LHCN-M2 (cell line): ENCODE results near the gene HUNK. TPM values are rescaled to one million over a fixed set of nuclear protein-coding genes. Genes with fewer than 3 reads are reported as not detected.
"Not testable (repeated sequence)": the region's sequence is repeated elsewhere in the genome, so short reads cannot be mapped to it uniquely, and the experiment has no call there.

Experiments
- DNase-seq: peaks from one replicate; pipeline ENCODE4 v3.0.0-alpha.2; 2012; ENCODE audit warnings: low read depth
- total RNA-seq: library from RNA; depleted of rRNA; stranded (reverse); fragments of >200 nt; gene quantifications from 2 replicates; pipeline ENCODE4 v1.2.3, GENCODE V29; 2014

The HUNK gene
- total RNA-seq, 1 experiment from 2014 or later = not detected

DNA sequence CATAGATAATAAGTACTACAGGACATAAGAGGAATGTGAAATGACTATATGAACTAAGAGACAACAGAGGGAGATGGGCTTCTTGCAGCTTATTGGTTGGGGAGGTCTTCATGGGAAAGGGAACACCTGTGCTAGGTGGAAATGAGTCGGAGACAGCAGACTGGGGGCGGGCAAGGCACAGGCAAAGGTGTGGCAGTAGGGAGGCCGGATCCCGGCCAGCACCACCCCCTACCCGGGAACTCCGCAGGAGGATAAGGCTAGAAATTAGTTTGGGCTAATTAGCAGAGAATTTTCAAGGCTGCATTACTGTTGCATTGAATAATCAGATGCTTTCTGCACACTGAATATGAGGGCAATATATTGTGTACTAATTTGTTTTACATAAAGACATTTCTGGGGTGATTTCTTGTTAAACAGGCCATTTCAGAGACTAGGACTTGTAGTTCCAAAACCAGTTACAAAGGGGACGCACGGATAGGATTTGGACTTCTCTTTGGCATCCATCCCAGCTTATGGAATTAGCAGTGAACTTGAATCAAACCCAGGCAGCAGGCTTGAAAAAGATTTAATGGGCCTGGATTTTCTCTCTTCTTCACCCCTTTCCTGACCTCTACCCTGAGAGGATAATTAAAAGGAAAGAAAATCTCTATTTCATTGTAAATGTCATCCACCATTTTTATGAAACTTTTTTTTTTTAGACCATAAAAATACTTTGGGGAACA, 2.2 kb upstream of the HUNK start:
- no peak for DNase-seq

DNA sequence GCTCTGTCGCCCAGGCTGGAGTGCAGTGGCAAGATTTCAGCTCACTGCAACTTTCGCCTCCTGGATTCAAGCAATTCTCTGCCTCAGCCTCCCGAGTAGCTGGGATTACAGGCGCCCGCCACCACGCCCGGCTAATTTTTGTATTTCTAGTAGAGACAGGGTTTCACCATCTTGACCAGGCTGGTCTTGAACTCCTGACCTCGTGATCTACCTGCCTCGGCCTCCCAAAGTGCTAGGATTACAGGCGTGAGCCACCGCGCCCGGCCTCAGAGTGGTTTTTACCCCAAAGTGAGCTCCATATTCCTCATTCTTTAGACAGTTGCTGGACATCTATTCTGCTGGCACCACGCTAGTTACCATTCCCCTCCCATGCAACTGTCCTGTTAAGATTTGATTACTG, 1.4 kb upstream of the HUNK start:
- DNase-seq = not testable (repeated sequence)

DNA sequence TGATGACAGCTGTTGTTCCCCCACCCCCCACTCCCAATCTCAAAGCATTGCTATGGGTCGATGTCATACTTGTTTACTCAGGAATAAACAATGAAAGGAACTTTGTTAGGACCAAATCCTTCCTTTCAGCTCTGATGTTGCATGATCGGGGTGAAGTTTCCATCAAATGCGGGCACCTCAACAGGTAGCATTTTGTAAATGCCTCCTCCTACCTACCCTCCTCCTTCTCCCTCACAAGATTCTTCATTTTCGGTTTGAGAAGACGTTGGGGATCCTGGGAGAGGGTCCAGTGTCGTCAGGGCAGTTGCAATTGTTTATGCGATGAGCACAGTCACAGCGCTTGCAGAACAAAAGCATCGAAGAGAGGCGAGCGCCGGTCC, 758 bp upstream of the HUNK start:
- DNase-seq = no peak

DNA sequence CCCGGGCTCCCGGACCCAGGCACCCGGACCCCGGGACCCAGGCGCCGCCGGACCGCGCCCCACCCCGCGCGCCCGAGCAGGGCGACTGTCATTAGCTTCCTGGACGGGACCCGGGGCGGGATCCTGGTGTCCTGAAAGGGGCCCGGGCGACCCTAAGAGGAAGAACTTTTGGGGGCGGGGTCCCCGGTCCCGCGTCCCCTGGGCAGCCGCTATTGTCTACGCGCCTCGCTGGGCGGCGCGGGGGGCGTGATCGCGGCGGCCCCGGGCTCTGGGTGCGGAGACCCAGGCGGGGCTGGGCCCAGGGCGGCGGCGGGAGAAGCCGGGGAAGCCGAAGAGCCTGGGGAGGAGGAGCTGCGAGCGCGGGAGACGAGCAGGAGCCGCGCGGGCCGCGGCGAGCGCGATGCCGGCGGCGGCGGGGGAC, 465 bp downstream of the HUNK start:
- no peak for DNase-seq

DNA sequence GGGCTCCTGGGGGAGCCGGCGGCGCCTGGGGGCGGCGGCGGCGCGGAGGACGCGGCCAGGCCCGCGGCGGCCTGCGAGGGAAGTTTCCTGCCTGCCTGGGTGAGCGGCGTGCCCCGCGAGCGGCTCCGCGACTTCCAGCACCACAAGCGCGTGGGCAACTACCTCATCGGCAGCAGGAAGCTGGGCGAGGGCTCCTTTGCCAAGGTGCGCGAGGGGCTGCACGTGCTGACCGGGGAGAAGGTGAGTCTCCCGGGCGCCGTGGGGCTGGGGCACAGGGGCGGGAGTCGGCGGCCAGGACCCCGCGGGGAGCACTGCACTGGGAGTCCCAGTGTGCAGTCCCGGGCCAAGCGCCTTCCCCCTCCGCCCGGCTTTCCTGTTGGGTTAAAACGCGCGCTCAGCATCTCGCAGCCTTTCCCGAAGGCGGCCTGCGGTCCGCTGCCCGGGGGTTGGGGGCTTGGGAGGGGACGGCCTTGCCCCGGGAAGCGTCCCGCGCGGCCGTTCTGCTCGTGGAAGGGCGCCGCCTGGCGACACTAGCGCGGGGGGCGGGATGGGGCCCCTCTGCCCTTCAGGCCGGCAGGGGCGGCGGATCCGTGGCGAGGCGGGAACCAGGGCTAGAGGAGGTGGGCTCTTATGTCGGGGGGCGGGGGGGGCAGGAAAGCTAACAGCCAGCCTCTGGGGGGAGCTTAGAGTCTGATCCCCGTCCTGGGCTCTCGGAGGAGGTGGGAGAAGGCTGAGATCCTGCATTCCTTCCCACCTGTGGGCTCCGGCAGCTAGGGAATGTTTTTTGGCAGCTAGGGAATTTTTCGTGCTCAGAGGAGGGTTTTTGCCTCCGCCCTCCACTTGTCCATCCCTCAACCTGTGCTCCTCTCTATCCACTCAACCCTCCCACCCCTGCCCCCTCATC, 1.1 kb downstream of the HUNK start:
- no peak for DNase-seq

DNA sequence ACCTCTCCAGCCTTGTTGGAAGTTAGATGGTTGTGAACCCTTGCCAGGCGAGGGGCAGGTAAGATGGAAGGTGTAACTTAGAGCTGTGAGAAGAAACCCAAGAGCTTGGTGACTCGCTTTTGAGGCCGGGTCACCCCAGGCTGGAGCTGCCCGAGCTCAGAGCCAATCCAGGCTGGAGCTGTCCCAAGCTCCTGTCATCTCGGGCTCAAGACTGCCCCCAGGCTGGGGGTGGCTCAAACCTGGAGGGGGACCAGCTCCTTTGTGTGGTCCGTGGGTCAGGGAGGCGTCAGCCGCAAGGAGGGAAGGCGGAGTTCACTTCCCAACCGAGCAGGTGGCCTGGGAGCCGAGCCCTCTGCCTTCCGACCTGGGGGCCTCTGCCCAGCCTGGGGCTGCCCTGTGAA, 2.0 kb downstream of the HUNK start:
- no peak for DNase-seq

DNA sequence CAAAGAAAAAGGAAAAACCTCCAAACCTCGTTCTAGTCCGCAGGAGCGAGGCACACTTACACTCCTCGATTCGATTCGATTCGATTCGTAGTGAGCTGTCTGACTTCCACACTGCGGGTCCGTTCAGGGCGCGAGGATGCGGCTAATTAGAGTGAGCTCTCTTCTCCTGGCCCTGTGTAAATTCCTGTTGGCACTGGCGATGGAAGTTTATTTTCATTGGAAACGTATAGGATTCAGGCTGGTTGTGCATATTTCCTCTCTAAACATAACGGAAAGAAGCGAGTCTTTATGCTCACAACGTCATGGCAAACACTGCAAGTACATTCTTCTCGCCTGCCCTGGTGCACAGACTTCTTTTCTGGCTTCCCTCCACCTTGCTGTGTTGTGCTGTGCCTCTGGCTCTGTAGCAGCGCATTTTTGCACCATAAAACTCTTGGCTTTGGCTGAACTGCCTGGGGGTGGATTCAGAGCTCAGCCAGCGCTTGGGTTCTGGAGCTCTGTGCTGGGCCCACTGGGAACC, 2.7 kb downstream of the HUNK start:
- no peak for DNase-seq

DNA sequence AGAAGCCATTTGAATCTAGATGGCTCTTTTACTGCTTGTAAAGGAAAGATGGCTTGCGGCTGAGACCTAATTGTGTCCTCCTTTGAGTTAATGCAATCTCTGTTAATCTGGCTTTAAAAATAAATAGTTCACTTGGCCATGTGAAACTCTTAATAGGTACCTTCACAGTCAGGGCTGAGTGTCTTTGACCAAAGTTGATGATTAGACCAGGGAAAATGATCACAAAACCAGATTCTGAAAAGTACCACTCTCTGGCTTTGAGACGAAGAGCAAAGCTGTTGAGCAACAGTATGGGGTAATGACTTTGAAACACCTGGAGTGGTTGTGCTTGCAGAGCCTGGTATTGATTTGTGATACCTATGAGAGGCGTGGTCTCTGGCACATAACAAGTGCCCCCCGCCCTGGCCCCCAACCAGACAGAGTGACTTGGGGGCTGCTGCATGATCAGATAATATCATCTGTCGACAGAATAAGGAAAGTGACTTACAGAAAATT, 4.7 kb downstream of the HUNK start:
- no peak for DNase-seq

DNA sequence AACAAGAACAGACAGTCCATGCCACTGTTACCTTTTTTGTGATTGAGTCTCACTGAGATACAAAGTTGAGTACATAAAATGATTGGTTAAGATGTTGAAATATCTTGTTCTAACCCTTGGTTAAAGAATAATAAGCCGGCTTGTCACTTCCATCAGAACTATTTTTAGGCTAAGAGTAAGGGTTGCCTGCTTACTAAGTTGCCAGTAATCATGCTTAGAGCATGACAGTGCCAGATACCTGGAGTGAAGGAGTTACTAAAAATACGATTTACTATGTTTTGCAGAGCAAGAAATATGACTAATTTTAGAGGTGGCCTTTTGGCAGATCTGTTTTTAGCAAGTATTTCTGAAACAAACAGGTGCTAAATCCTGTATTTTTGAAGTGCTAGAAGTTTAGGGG, 6.0 kb downstream of the HUNK start:
- no peak for DNase-seq

DNA sequence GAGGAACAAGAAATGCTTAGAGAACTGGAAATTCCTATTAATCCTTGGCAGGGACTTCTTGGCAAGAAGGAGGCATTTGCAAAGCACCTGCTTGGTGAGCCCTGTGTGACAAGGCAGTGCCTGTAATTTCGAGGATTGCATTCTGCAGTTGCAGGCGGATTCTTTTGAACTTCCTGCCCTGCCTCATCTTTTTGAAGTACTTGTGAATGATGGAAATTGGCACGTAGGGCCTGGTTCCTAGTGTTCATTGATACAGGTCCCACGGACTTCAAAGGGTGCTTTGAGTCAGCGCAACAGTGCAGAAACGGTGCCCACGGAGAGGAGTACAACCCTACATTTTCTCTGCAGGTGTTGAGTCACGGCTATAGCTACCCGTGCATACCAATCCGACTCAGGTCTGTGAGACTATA, 6.4 kb downstream of the HUNK start:
- DNase-seq = no peak

DNA sequence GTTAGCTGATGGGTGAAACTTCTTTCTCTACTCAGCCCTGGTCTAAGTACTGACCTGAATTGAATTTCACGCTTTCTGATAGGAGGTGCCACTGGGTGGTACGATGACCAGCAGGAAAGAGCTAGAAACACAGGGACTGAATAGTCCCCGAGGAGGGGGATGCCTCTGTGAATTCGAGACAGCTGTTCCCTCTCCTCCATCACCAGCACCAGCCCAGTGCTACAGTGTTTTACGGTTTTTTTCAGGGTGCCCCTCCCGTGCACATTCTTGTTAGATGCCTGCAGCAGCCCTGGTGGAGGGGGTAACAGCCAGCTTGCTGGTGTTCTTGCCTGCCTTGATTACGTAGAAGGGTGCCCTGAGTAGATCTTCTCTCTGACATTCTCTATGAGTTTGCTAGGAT, 7.1 kb downstream of the HUNK start:
- no peak for DNase-seq

DNA sequence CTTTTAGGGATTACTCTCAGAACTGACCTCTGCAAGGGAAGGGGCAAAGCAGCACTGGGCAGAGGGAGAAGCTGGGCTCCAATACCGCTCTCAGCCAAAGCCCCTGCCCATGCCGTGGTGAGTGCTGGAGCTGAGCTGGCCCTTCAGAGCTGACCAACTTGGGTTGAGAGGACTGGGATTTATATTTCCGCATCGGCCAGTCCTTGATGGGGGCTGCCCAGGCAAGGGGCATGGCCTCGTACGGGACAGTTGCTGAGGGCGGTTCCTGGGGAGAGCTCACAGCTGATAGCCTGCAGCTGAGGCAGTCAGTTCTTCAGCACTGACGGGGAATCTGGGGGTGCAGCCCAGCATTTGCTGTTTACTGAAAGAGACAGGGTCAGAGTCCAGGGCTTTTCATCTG, 8.0 kb downstream of the HUNK start:
- DNase-seq = no peak

DNA sequence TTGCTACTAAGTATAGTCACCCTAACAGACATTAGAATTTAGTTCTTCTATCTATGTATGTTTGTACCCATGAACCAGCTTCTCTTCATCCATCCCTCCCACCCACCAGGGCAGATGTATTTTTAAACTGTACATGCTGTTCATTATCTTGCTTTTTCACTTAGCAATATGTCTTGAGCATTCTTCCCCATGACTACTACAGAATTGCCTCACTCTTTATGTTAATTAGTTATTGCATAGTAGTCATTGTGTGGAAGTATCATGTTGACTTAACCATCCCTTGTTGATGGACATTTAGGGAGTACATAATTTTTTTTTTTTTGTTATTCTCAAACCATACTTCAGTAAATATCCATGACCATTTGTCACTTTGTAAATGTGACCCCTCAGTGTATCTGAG, 9.9 kb downstream of the HUNK start:
- DNase-seq = no peak

DNA sequence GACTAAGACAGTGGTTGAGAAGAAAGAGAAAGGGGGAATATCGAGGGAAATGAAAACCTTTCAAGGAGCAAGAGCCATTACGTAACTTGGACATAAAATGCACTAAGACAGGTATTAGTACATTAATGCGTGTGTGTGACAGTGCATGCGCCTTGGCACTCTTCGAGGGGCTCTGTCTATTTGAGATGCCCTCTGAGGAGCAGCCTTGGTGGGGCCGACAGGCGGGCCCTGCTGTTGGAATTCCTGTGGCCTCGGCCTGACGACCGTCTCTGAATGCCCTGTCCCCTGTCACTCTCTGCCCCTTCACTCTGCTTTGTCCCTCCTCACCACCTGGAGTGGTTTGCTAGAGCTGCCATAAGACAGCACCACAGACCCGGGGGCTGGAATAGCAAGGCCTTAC, 12.3 kb downstream of the HUNK start:
- DNase-seq = no peak

DNA sequence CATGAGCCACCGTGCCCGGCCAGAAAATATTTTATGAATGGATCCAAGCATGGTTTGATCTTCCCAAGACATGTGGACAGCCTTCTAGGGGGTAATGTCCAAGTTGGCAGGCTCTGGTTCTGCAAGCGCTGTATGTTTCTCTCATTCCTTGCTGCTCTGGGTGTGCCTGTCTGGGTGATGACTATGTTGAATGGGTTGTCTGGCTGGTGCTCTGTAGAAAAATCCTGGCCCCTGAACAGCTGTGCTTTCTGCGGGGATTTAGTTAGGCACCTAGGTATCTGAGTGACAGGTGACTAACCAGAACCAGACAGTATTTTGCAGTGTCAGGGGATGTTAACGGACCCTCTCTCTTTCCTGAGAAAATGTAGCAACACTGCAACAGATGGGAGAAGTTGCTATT, 14.1 kb downstream of the HUNK start:
- no peak for DNase-seq

DNA sequence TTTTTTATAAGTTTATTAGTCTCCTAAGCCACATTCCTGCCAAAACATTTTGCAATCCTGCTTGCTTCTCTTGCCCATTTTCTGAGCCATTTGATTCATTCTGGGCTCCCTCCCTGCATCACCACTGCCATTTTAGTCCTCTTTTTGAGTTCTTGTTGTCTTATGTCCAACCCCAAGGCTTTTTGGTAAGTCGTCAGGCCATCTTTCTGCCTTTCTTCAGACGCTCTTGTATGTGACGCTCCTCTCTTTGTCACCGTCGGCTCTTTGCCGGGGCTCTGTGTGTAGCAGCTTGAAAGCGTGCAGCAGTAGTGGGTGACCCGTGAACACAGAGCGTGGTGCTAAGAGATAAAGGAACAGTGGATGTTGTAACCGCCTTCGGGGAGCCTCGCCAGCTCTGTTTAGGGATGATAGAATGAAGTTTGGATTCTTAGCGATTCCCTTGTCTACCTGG, 14.6 kb downstream of the HUNK start:
- no peak for DNase-seq

DNA sequence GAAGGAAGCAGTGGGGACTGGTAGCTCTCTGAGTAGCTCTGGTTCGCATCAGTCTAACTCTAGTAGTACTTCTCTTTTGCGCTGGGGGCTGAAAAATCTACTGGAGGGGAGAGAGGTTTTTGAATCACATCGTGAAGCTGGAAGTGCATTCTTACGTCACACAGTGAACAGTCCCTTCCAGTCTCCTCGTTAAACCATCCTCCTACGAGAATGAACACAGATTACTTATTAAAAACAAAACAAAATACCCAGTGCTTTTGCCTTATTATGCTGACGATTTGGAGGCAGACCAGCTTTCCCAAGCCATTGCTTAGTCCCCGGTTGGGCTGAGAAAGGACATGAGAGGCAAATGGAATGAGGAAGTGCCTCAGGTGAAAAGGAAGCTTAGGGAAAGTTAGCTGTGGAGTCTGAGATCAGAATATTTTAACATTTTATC, 16.1 kb downstream of the HUNK start:
- no peak for DNase-seq

DNA sequence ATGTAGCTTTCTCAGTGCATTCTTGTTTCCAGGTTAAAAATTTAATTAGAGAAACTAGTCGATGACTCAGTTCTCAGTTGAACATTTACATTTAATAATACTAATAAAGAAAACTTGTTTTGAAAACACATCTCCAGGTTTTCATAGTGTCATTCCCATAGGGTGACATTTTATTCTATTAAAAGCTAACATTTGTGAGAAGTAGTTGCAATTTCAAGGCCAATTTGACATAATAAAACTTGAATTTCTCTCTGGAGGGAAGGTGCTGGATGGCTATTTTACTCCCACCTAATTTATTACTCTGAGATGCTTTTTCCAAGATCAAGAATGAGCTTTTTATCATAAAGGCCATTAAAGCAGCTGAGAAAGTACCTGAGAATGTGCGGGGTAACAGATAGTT, 16.6 kb downstream of the HUNK start:
- DNase-seq = no peak

DNA sequence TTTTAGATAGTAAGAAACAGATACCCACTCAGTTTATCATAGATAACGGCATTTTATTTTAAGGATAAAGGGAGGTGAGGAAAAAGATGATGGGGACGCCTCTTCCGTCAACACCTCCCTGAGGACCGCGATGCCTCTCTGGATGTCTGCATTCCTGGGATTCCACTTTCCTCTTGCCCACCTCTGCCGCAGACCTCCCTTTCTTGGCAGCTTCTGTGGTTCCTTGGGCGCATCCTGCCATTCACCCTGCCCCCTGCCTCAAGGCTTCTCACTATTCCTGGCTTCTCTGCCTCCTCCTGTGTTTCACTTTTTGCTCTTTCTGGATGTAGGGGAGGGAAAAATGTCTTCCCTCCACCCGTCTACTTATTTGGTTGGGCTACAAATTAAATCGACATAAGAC, 19.9 kb downstream of the HUNK start:
- no peak for DNase-seq

DNA sequence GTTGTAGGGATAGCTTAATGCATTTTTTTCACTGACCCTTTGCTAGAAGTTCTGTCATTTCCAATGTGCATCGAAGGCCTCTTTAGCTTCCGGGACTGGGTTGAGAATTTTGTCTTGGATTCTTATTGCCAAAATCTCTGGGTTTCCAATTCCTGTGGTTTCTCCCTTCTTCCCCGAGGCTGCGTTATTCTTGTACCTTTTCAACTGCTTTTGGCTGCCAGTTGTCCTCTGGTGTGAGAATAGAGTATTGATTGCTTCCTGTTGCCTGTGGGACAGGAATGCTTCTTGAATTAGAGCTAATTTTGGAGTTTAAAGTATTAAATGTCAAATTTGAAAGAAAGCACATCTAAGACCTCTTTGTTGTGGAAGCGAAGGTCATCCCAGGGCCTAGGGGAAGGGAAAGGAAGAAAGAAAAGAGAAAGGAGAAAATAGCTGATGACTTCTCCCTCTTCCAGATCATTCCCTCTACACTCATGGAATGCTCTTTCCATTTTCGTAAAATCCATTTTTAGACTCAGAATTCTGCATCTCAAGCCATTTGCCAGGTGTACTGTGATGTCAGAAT, 21.1 kb downstream of the HUNK start:
- no peak for DNase-seq

DNA sequence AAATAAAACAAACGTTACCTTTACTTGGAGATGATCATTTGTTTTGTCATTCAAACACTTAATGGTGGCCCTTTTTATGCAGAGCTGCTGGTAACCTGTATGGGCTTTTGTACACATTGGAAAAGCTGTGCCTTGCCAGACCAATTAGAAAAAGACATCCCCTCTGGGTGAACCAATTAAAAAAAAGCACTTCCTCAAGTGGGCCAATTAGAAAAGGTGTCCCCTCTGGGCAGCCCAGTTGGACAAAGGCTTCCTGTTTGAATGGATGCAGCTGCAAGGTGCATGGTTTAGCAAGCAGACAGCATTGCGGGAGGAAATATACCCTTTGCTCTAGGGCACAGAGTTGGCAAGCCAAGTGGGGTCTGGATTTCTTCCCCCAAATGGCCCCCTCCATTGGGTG, 21.6 kb downstream of the HUNK start:
- no peak for DNase-seq
